HUES6 (cell line): ENCODE data around the gene UQCRQ.

ENCODE experiments used
- H3K27ac ChIP-seq: 2 replicates; pipeline ENCODE4 v1.7.0; 2013; ENCODE audit warnings: low read depth, mild to moderate bottlenecking, low read length, inconsistent platforms
- H3K27me3 ChIP-seq: 2 replicates; pipeline ENCODE4 v1.6.1; 2013; ENCODE audit warnings: low read length; ENCODE audit not compliant: control insufficient read depth, insufficient read depth
- H3K36me3 ChIP-seq: 2 replicates; pipeline ENCODE4 v1.6.1; 2013; ENCODE audit warnings: low read length; ENCODE audit not compliant: control insufficient read depth, insufficient read depth
- H3K4me1 ChIP-seq: 2 replicates; pipeline ENCODE4 v1.6.1; 2013; ENCODE audit warnings: low read length; ENCODE audit not compliant: control insufficient read depth, insufficient read depth
- H3K4me3 ChIP-seq: 2 replicates; pipeline ENCODE4 v1.5.1; 2013; ENCODE audit warnings: low read depth, low read length
- H3K9ac ChIP-seq: one replicate; pipeline ENCODE4 v1.6.1; 2013; ENCODE audit warnings: mild to moderate bottlenecking, low read length
- H3K9me3 ChIP-seq: 2 replicates; pipeline ENCODE4 v1.6.1; 2013; ENCODE audit warnings: low read depth, low read length; ENCODE audit not compliant: control insufficient read depth, insufficient read depth

Gene UQCRQ

DNA sequence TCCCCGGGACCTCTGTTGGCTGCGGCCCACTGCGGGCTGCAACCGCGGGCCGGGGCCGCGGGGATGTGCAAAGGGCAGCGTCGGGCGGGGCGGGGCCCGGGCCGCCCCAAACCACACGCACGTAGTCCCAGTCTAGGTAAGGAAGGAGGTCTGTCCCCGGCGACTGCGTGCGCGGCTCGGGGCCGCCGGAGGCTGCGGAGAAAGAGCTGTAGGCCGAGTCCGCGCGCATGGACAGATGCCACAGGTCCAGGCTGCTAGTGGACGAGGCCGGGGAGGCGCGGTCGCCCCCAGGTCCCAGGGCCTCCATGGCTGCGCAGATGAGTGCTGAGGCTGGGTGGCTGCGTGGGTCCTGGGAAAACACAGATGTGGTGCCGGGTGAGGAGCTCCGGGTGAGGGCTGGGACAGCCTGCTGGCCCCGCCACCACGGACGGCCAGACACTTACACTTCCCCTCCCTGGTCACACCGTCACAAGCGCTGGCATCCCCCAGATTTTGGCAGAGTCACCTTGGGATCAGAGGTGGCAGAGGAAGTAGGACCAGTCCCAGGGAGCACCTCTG, 40.5 kb upstream of the UQCRQ start:
- H3K4me3 ChIP-seq, result peak overlapping the region; percentile 58

DNA sequence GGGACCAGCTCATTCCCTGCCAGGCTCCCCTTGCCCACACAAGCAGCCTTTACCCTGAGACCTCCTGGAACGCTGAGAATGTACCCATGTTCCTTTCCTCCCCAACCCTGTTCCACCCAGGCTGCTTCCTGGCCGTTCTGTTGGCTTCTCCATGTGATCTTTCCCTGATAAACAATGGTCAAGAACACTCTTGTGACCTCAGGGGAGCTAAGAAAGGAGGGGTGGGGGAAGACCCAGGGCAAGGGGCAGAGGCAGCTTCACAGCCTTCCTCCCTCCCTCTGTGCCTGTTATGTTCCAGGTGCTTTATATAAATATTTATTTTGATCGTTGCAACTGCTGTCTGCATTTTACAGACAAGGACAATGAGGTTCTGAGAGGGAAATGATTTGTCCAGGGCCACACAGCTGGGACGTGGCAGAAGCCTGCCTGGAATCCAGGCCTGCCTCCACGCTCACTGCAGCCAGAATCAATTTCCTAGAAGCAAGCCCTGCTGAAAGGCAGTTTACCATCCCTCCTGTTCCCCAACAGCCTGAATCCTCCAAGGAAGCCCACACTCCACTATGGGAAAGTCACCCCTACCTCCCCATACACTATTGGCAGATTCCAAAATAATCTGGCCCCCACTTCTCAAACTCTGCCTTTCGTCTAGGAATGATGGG, 39.9 kb upstream of the UQCRQ start:
- Histone ChIP-seq H3K9me3 (no peaks in the 10 kb centered on the region), H3K4me3 (peak overlapping the region; percentile 58), H3K4me1 (peaks cover 31% of the 10 kb centered on the region), H3K27ac (no peak overlapping the region), H3K36me3 (no peaks in the 10 kb centered on the region), H3K27me3 (peaks cover 81% of the 10 kb centered on the region), H3K9ac (no peak overlapping the region)

More for the DNA sequence above, 40.5 kb upstream of the UQCRQ start:
- Histone ChIP-seq H3K4me1 (peaks cover 31% of the 10 kb centered on the region), H3K9ac (peak overlapping the region; percentile 51), H3K27me3 (peaks cover 76% of the 10 kb centered on the region), H3K36me3 (no peaks in the 10 kb centered on the region), H3K9me3 (no peaks in the 10 kb centered on the region), H3K27ac (no peak overlapping the region)

DNA sequence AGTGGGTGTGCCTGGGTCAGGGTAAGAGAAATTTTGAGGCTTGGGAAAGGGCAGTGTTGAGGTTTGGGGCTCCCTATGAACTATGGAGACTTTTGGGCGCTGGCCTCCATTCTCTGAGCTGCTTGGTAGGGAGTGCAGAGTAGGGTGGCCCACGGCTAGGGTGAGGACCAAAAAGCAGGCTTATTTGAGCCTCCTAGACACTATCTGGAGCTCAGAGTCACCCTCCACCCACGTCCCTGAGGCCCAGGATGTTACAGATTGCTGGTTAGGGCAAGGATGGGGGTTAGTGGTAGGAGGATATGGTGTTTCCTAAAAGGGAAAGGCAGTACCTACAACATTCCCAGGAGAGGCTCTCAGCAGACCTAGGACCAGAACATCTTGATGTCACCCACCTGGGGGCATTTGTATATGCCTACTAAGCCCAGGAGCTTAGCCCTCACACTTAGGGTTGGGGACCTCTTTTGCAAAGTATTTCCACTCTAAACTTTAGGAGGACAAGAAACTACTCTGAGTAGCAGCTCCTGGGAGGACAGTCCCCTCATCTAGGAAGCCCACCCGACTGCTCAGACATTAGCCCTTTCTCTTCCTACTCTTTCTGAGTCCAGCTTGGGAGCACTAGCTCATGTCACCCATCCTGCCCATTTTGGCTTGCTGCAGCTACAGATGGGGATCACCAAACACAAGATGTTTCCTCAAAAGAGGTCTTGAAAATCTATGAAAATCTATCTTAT, 38.3 kb upstream of the UQCRQ start:
- no peak overlapping the region for H3K27ac ChIP-seq
- no peaks in the 10 kb centered on the region for H3K36me3 ChIP-seq
- H3K4me1 ChIP-seq, result peaks cover 31% of the 10 kb centered on the region
- H3K9ac ChIP-seq, result no peak overlapping the region
- H3K27me3 ChIP-seq, result peaks cover 78% of the 10 kb centered on the region
- no peak overlapping the region for H3K4me3 ChIP-seq
- no peaks in the 10 kb centered on the region for H3K9me3 ChIP-seq

GRCh38 chr5:132828846-132829494, 37.5 kb upstream of the UQCRQ start:
- Histone ChIP-seq H3K4me3 (peak overlapping the region; percentile 68; the same call in 1 of the 2 replicates), H3K27me3 (peaks cover 81% of the 10 kb centered on the region), H3K9ac (no peak overlapping the region), H3K4me1 (peaks cover 23% of the 10 kb centered on the region), H3K27ac (no peak overlapping the region), H3K36me3 (no peaks in the 10 kb centered on the region), H3K9me3 (no peaks in the 10 kb centered on the region)

DNA sequence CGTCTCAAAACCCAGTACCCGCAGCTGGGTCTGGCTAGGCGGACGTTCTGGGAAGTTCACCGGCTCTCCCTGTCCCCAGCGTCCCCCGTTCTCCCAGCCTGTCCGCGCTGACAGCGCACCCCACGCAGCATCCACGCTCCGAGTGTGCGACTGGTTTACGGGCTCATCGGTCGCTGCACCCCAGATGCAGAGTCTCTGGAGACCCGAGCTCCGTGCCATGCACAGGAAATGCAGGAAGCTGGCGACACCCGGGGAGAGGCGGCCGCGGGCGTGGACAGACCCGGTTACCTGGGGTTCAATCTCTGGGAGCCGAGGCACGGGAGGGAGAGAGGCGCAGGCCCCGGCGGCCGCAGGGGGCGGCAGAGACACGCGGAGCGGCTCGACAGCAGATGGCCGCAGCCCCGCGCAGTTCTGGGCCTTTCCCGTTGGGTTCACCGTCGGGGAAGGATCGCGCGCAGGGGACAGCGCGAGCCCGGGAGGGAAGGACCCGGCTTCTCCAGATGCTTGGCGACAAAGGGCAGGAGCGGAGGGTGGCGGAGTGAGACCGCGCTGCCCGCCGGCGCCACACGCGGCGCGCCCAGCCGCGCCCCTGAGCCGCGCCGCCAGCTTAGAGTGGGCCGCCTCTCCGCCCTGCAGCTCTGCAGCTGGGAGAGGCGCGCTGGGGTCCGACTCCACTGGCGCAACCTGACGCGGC, 36.6 kb upstream of the UQCRQ start:
- H3K4me1 ChIP-seq, result peaks cover 19% of the 10 kb centered on the region
- H3K4me3 ChIP-seq, result peak overlapping the region; percentile 68
- no peaks in the 10 kb centered on the region for H3K9me3 ChIP-seq
- H3K27ac ChIP-seq, result no peak overlapping the region
- H3K9ac ChIP-seq, result peak overlapping the region; percentile 65
- H3K27me3 ChIP-seq, result peaks cover 71% of the 10 kb centered on the region
- H3K36me3 ChIP-seq, result no peaks in the 10 kb centered on the region

- peaks cover 65% of the 10 kb centered on the region for H3K27me3 ChIP-seq
- H3K4me1 ChIP-seq, result peaks cover 14% of the 10 kb centered on the region
- no peaks in the 10 kb centered on the region for H3K9me3 ChIP-seq
- peak within 1 kb of the TSS; percentile 65 for H3K9ac ChIP-seq
- H3K4me3 ChIP-seq, result peak within 1 kb of the TSS; percentile 68
- H3K27ac ChIP-seq, result no peak within 1 kb of the TSS
- H3K36me3 ChIP-seq, result no peaks in the 10 kb centered on the region
Observed at GRCh38 chr5:132830436-132831094, 35.9 kb upstream of the UQCRQ start, which contains the start of gene SHROOM1. SHROOM1 (minus strand) TSS chr5:132830647; CDS start chr5:132826140, 4,507 bp downstream.

GRCh38 chr5:132831095-132831860, 35.2 kb upstream of the UQCRQ start:
- Histone ChIP-seq H3K27me3 (peaks cover 58% of the 10 kb centered on the region), H3K4me3 (peak overlapping the region; percentile 68), H3K9me3 (no peaks in the 10 kb centered on the region), H3K4me1 (peaks cover 10% of the 10 kb centered on the region), H3K36me3 (no peaks in the 10 kb centered on the region), H3K9ac (peak overlapping the region; percentile 60), H3K27ac (no peak overlapping the region)

DNA sequence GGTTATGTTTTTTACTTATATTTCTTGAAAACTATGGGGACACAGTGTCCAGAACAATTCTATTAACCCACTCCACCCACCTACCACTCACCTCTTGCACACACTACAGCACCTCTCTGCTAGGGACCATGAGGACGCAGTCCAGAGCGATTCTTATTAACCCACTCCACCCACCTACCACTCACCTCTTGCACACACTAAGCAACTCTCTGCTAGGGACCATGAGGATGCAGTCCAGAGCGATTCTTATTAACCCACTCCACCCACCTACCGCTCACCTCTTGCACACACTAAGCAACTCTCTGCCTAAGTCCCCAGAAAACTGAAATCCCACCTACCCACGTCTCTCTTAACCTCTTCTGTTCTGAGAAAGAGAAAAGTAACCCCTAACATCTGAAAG, 33.8 kb upstream of the UQCRQ start:
- Histone ChIP-seq H3K9me3 (no peaks in the 10 kb centered on the region), H3K36me3 (no peaks in the 10 kb centered on the region), H3K4me3 (no peak overlapping the region), H3K9ac (no peak overlapping the region), H3K4me1 (0 out of 2 replicates have a peak, but pooled peaks cover 5% of the 10 kb centered on the region), H3K27me3 (peaks cover 45% of the 10 kb centered on the region), H3K27ac (no peak overlapping the region)

- Histone ChIP-seq H3K36me3 (no peaks in the 10 kb centered on the region), H3K9ac (no peak overlapping the region), H3K4me3 (no peak overlapping the region), H3K27me3 (peaks cover 30% of the 10 kb centered on the region), H3K4me1 (0 out of 2 replicates have a peak, but pooled peaks cover 5% of the 10 kb centered on the region), H3K9me3 (no peaks in the 10 kb centered on the region), H3K27ac (no peak overlapping the region)
Observed at GRCh38 chr5:132834057-132834456, 32.4 kb upstream of the UQCRQ start.
